Fibroblast of the aortic adventitia (primary cell): ENCODE data around the gene TNPO2. TPM values are rescaled to one million over a fixed set of nuclear protein-coding genes. Genes with fewer than 3 reads are reported as not detected.

ENCODE experiments used
- DNase-seq: peaks from one replicate; pipeline ENCODE4 v3.0.0-alpha.2; 2010; ENCODE audit warnings: low read depth
- H3K4me3 ChIP-seq: 2 replicates; pipeline ENCODE4 v1.5.1; 2011; ENCODE audit warnings: low read depth, mild to moderate bottlenecking, control low read depth, low read length, moderate library complexity
- CTCF ChIP-seq: IDR thresholded peaks from 2 replicates; pipeline ENCODE4 v1.5.1; 2011; ENCODE audit warnings: mild to moderate bottlenecking, low read length, control low read depth, inconsistent platforms; ENCODE audit not compliant: insufficient read depth
- total RNA-seq: library from RNA; depleted of rRNA; stranded (reverse); fragments of >200 nt; gene quantifications from 2 replicates; pipeline ENCODE4 v1.2.3, GENCODE V29; 2012; ENCODE audit warnings: low replicate concordance

Gene TNPO2
- total RNA-seq, 1 donor, result 57.3 TPM

DNA sequence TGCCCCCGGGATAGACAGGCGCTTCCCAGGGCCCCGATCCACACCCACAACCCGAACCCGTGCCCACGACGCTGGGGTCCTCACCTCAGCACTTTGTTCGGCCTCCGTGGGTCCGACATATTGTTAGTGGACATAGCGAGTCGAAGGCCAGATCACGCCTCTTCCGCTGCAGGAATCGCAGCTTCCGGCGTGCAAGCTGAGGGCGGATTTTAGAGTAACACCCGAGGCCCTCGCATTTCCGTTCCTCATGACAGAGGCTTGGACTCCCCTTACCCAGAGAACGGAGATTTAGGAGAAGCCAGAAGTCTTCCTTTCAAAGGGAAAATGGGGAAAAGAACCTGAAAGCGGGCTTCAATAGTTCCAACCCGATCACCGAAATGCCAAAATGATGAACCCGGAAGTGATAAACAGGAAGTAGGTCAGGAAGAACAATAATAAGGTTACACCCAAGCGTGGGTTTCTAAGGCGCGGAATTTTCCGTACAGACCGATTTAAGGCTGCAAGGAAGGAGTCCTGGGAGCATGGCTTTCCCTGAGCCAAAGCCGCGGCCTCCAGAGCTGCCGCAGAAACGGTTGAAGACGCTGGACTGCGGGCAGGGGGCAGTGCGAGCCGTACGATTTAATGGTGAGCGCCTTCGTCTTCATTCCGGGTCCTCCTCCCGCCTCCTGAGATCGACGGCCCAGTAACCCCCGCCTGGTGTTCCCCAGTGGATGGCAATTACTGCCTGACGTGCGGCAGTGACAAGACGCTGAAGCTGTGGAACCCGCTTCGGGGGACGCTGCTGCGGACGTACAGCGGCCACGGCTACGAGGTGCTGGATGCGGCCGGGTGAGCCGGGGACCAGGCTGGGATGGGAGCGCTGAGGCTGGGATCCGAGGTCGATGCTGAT is 54.2 kb downstream of the TNPO2 start:
- peak overlapping the region; percentile 94 for H3K4me3 ChIP-seq
- no peak for TF ChIP-seq CTCF
- peak; percentile 91 for DNase-seq

DNA sequence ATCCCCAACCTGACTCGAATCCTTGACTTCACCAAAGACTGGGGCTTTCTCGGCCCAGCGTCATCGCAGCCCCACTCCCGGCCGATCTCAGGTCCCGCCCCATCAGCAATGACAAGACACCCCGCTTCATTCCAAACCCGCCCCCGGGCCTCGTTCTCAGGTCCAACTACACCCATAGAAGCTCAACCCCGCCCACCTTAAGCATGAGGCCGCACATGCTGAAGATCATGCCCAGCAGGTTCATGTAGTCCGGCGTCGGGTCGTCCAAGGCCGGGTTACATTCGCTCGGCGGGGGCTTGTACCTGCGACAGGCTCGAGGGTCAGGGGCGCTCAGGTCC is 54.8 kb downstream of the TNPO2 start:
- TF ChIP-seq CTCF, result no peak
- peak overlapping the region; percentile 94 for H3K4me3 ChIP-seq
- DNase-seq, result peak; percentile 55

DNA sequence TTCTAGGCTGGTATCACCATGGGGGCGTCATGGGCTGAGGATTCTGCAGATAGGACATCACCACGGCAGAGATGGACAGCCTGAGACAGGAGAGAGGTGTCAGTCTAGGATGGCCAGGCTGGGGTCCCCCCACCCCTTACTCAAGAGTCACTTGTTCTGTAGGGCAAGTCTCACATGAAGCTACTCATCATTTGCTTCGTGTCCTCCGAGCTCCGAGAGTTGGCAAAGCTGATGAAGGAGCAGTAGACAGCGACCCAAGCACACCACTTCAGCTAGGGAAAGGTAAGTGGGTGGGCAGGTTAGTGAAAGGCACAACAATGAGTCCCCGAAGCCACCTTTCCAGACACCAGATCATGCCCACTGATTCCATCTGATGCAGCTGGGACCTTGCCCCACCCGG is 55.4 kb downstream of the TNPO2 start:
- no peak for TF ChIP-seq CTCF
- no peak for DNase-seq
- H3K4me3 ChIP-seq, result peak overlapping the region; percentile 94

DNA sequence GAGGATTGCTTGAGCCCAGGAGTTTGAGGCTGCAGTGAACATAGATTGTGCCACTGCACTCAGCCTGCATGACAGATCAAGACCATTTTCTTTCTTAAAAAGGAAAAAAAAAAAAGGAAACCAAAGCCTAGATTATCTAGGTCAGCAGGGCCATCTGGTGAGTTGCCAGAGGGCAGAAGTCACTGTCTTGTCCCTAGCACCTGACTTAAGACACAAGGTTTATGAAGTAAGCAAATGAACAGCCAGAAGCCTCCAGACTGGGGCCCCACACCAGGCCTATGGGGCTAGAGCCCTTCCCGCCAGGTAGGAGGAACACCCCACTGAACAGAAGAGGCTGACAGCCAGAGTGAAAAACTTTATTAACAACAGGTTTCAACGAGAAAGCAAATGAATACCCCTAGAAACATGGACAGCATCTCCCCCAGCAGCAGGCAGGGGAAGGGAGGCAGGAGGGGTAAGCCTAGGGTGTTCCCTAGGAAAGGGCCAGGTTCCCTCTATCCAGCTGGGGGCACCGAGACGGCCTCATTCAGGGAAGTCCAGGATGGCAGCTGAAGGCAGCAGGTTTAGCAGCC is 55.9 kb downstream of the TNPO2 start:
- no peak for DNase-seq
- no peak for TF ChIP-seq CTCF
- H3K4me3 ChIP-seq, result peak overlapping the region; percentile 94

DNA sequence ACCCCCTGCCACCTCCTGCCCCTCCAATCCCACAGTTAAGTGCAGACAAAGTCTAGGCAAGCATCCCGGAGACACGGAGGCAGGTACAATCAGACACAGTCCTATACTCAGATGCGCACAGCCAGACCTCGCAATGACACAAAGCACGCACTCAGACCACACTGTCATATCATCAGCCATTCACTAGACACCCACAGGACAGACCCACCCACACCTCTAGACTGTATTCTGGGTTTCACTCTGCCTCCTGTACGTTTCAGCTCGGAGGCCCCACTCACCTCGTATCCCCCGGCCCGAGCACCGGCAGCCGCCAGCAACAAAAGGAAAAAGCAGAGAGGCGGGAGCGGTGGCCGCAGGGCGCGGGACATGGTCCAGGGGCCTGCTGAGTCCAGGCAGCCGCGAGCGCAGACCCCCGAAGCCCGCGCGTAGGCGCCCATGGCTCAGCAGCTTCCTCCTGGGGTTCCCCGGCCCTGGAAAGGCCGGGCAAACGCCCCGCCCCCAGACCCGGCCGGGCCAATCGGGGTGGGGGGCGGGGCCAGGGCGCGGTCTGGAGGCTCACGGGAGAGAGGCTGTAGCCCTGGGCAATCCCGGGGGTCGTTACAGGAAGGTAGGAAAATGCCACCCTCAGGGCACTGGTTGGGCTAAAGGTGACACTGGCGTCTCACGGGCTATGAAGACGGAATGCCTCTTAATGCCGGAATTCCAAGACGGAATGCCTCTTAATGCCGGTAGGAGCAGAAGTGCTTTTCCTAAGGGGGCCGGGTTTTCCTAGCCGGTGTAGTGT is 57.3 kb downstream of the TNPO2 start, which contains the start of the genes MAN2B1 and WDR83:
TSS of gene MAN2B1 (minus strand) at position 478 of the 784 bp plus-strand sequence. CDS start at position 437, 41 bp downstream.
TSS of gene WDR83 (plus strand) at position 543 of the 784 bp plus-strand sequence. CDS start 2,984 bp downstream, outside the sequence.
- H3K4me3 ChIP-seq, result peak within 1 kb of the TSS; percentile 94
- DNase-seq, result peak; percentile 34
- no peak for TF ChIP-seq CTCF

GRCh38 chr19:12665671-12666264 is 58.0 kb downstream of the TNPO2 start:
- DNase-seq, result no peak

More at GRCh38 chr19:12665671-12666264, 58.0 kb downstream of the TNPO2 start:
- peak overlapping the region; percentile 94 for H3K4me3 ChIP-seq
- TF ChIP-seq CTCF, result no peak
